ENCODE results near the gene GSTA4. TPM values are rescaled to one million over a fixed set of nuclear protein-coding genes. Genes with fewer than 3 reads are reported as not detected.

The GSTA4 gene
- total and polyA plus RNA-seq, 2 of the 8 experiments (the other 6 are each of a cell fraction or from before 2014, with no cell fraction given) = 13.9 to 21.6 TPM

DNA sequence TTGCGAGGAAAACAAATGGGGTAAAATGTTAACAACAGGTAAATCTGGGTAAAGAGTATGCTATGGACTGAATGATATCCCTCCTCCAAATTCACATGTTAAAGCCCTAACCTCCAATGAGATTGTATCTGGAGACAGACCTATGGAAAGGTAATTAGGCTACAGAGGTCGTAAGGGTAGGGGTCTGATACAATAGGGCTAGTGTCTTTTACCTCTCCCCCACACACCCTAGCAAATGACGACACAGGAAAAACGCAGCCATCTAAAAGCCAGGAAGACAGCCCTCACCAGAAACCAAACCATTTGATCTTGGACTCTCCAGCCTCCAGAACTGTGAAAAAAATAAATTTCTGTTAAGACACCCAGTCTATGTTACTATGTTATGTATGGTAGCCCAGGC, 49.5 kb upstream of the GSTA4 start (continued):
- TF ChIP-seq RAD21 (IDR thresholded peaks at IDR 0.05 in 1 of 2, conservative IDR thresholded peaks at IDR 0.05 in 1 of 2; ENCODE audit: low read depth in 2 of 2, low read length in 2 of 2) (no peak), NANOG (IDR thresholded peaks at IDR 0.05; ENCODE audit: insufficient read depth, low read depth, low read length, poor library complexity, severe bottlenecking) (no peak)

All from H1 (cell line).